ENCODE measurements around the gene ITSN1.

The ITSN1 gene

GRCh38 chr21:33813832-33814365 is 171.6 kb downstream of the ITSN1 start:
- DNase-seq (ENCODE audit: low spot score): no peak

GRCh38 chr21:33815143-33815707 is 172.9 kb downstream of the ITSN1 start:
- no peak for DNase-seq (ENCODE audit: low spot score)

GRCh38 chr21:33816174-33816573 is 173.9 kb downstream of the ITSN1 start:
- no peak for DNase-seq (ENCODE audit: low spot score)

- DNase-seq (ENCODE audit: low spot score): no peak
These were observed 174.8 kb downstream of the ITSN1 start for GRCh38 chr21:33817138-33817537.

GRCh38 chr21:33817663-33818451 is 175.6 kb downstream of the ITSN1 start:
- no peak for DNase-seq (ENCODE audit: low spot score)

GRCh38 chr21:33820230-33820770 is 178.0 kb downstream of the ITSN1 start:
- DNase-seq (ENCODE audit: low spot score): no peak

GRCh38 chr21:33820798-33821197 is 178.5 kb downstream of the ITSN1 start:
- no peak for DNase-seq (ENCODE audit: low spot score)

- DNase-seq (ENCODE audit: low spot score): no peak
These were observed 179.4 kb downstream of the ITSN1 start for GRCh38 chr21:33821503-33822322.

- DNase-seq (ENCODE audit: low spot score): no peak
These were observed 182.0 kb downstream of the ITSN1 start for GRCh38 chr21:33824156-33824941.

GRCh38 chr21:33825419-33825818 is 183.1 kb downstream of the ITSN1 start:
- no peak for DNase-seq (ENCODE audit: low spot score)

GRCh38 chr21:33825915-33826314 is 183.6 kb downstream of the ITSN1 start:
- DNase-seq (ENCODE audit: low spot score): no peak

GRCh38 chr21:33828083-33828482 is 185.8 kb downstream of the ITSN1 start:
- DNase-seq (ENCODE audit: low spot score): no peak

- DNase-seq (ENCODE audit: low spot score): no peak
These were observed 186.3 kb downstream of the ITSN1 start for GRCh38 chr21:33828577-33828976.

GRCh38 chr21:33829844-33830243 is 187.5 kb downstream of the ITSN1 start:
- no peak for DNase-seq (ENCODE audit: low spot score)

GRCh38 chr21:33831962-33832659 is 189.8 kb downstream of the ITSN1 start:
- no peak for DNase-seq (ENCODE audit: low spot score)

- DNase-seq (ENCODE audit: low spot score): no peak
These were observed 192.7 kb downstream of the ITSN1 start for GRCh38 chr21:33834801-33835500.

GRCh38 chr21:33835920-33836319 is 193.6 kb downstream of the ITSN1 start:
- DNase-seq (ENCODE audit: low spot score): no peak

- no peak for DNase-seq (ENCODE audit: low spot score)
These were observed 194.1 kb downstream of the ITSN1 start for GRCh38 chr21:33836408-33836807.

- no peak for DNase-seq (ENCODE audit: low spot score)
These were observed 196.9 kb downstream of the ITSN1 start for GRCh38 chr21:33839167-33839716.

- no peak for DNase-seq (ENCODE audit: low spot score)
These were observed 197.5 kb downstream of the ITSN1 start for GRCh38 chr21:33839806-33840205.

All from activated CD4-positive, alpha-beta T cell treated with anti-CD3 and anti-CD28 coated beads, Interleukin-2, Interleukin-4, amounts not matched to agents 100 ng/mL and 50 ng/mL, durations not matched to agents 16 hours and 8 hours (primary cell).